ENCODE data around the gene PROC. TPM values are rescaled to one million over a fixed set of nuclear protein-coding genes. Genes with fewer than 3 reads are reported as not detected.

Gene PROC
- total RNA-seq, 1 experiment from 2014 or later, result not detected

- Histone ChIP-seq H4K20me1 (ENCODE audit: insufficient read depth) (no peaks in the 10 kb centered on the region), H3K79me2 (ENCODE audit: insufficient read depth, low read length) (no peaks in the 10 kb centered on the region), H2AFZ (ENCODE audit: low read depth, low read length, poor library complexity, severe bottlenecking) (no peak overlapping the region), H3K4me3 (replicated peaks in 1 of 2; ENCODE audit: low read depth in 1 of 2, low read length in 2 of 2) (no peak overlapping the region), H3K9ac (ENCODE audit: low read length) (no peak overlapping the region), H3K9me3 (ENCODE audit: control insufficient read depth in 1 of 2, insufficient read depth in 1 of 2, low read depth in 1 of 2, low read length in 2 of 2) (no peaks in the 10 kb centered on the region), H3K27me3 (ENCODE audit: insufficient read depth, low read length) (no peaks in the 10 kb centered on the region), H3K27ac (ENCODE audit: low read depth, low read length) (no peak overlapping the region), H3K9me2 (ENCODE audit: insufficient read depth) (no peaks in the 10 kb centered on the region), H3K36me3 (ENCODE audit: control insufficient read depth in 1 of 2, insufficient read depth in 2 of 2, low read length in 2 of 2) (no peaks in the 10 kb centered on the region), H3K4me2 (ENCODE audit: low read length) (no peak overlapping the region), H3K4me1 (ENCODE audit: control insufficient read depth in 1 of 2, insufficient read depth in 2 of 2, low read length in 2 of 2) (peaks cover 0 to 7% of the 10 kb centered on the region in 2 experiments; a peak in 2 of 4 replicates)
- ATAC-seq (no peak), DNase-seq (ENCODE audit: low read depth, low spot score) (no peak)
- TF ChIP-seq EZH2phosphoT487 (IDR thresholded peaks at IDR 0.05; ENCODE audit: borderline replicate concordance), result no peak
- no peak for TF ChIP-seq SP1 (IDR thresholded peaks at IDR 0.05; ENCODE audit: low read depth)
- no peak for TF ChIP-seq CBX3 (IDR thresholded peaks at IDR 0.05; ENCODE audit: low read depth)
- TF ChIP-seq SRF (IDR thresholded peaks at IDR 0.05; ENCODE audit: low read depth), result no peak
- no peak for TF ChIP-seq FOSL1 (IDR thresholded peaks at IDR 0.05; ENCODE audit: low read depth)
- ChIA-PET RAD21 (ENCODE audit: low non-redundant PET in 1 of 2, low total read pairs in 2 of 2, uncharacterized antibody in 2 of 2, unreplicated experiment in 2 of 2) (no interaction called here), CTCF (no interaction called here), POLR2A (no interaction called here)
- intact Hi-C loops (cut with micrococcal nuclease), result no loop called here
- no TSS peak for BruUV-seq (replicated peaks)
Observed at GRCh38 chr2:127428057-127428814, 10.0 kb downstream of the PROC start.

GRCh38 chr2:127428815-127429109 is 10.5 kb downstream of the PROC start:
- intact Hi-C loops (cut with micrococcal nuclease), result no loop called here
- ChIA-PET RAD21 (ENCODE audit: low non-redundant PET in 1 of 2, low total read pairs in 2 of 2, uncharacterized antibody in 2 of 2, unreplicated experiment in 2 of 2) (no interaction called here), POLR2A (no interaction called here), CTCF (interaction anchor here (1.3 kb wide), 1 partner anchor 14 kb away, joined by 4 read pairs; no protein-coding TSS in a partner anchor)
- ATAC-seq, result no peak
- no peaks in the 10 kb centered on the region for H3K27me3 ChIP-seq (ENCODE audit: insufficient read depth, low read length)
- H3K9ac ChIP-seq (ENCODE audit: low read length), result no peak overlapping the region
- H3K4me1 ChIP-seq (ENCODE audit: control insufficient read depth in 1 of 2, insufficient read depth in 2 of 2, low read length in 2 of 2), result peaks cover 0 to 2% of the 10 kb centered on the region in 2 experiments; a peak in 2 of 4 replicates
- TF ChIP-seq SIN3A (IDR thresholded peaks at IDR 0.05; ENCODE audit: low read depth) (no peak), ZFX (IDR thresholded peaks at IDR 0.05) (no peak)
- H3K79me2 ChIP-seq (ENCODE audit: insufficient read depth, low read length), result no peaks in the 10 kb centered on the region
- H3K4me3 ChIP-seq (replicated peaks in 1 of 2; ENCODE audit: low read depth in 1 of 2, low read length in 2 of 2), result no peak overlapping the region
- H4K20me1 ChIP-seq (ENCODE audit: insufficient read depth), result no peaks in the 10 kb centered on the region
- no peaks in the 10 kb centered on the region for H3K9me2 ChIP-seq (ENCODE audit: insufficient read depth)
- no TSS peak for BruUV-seq (replicated peaks)
- no peak overlapping the region for H3K27ac ChIP-seq (ENCODE audit: low read depth, low read length)
- no peak for DNase-seq (ENCODE audit: low read depth, low spot score)
- H2AFZ ChIP-seq (ENCODE audit: low read depth, low read length, poor library complexity, severe bottlenecking), result no peak overlapping the region
- no peak overlapping the region for H3K4me2 ChIP-seq (ENCODE audit: low read length)
- H3K36me3 ChIP-seq (ENCODE audit: control insufficient read depth in 1 of 2, insufficient read depth in 2 of 2, low read length in 2 of 2), result no peaks in the 10 kb centered on the region
- no peaks in the 10 kb centered on the region for H3K9me3 ChIP-seq (ENCODE audit: control insufficient read depth in 1 of 2, insufficient read depth in 1 of 2, low read depth in 1 of 2, low read length in 2 of 2)

Measured in HCT116 (cell line).